ENCODE data around the gene TRIP6. TPM values are rescaled to one million over a fixed set of nuclear protein-coding genes. Genes with fewer than 3 reads are reported as not detected.

TRIP6 gene
- total RNA-seq, 4 donors from 2014 or later, result 71.9 to 94.3 (median 89.5) TPM

GRCh38 chr7:100873599-100874299, 6.6 kb downstream of the TRIP6 start:
- Histone ChIP-seq H3K4me1 (peaks cover 3 to 64% (median 24%) of the 10 kb centered on the region in 3 donors), H3K4me3 (peak overlapping the region in 1 of 2 donors; percentile 67), H3K27ac (peak overlapping the region; percentile 73 to 98 (median 92)), H3K36me3 (peaks cover 0 to 61% of the 10 kb centered on the region in 2 donors), H3K9me3 (no peaks in the 10 kb centered on the region), H3K27me3 (no peaks in the 10 kb centered on the region)
- 69% methylated on average over 2 of the region's 10 CpGs; no CpG with 5 or more reads in 1 of the 2 donors for WGBS, 2 donors (ENCODE audit: low coverage in 1 of 2)
- no peak for TF ChIP-seq POLR2A (IDR thresholded peaks at IDR 0.05)
- no peak for TF ChIP-seq POLR2AphosphoS5 (IDR thresholded peaks at IDR 0.05)
- ATAC-seq, result no peak

GRCh38 chr7:100874300-100874576, 7.1 kb downstream of the TRIP6 start:
- no peak for TF ChIP-seq EP300 (IDR thresholded peaks at IDR 0.05)
- TF ChIP-seq CTCF (IDR thresholded peaks at IDR 0.05), result no peak
- no peak for TF ChIP-seq POLR2A (IDR thresholded peaks at IDR 0.05)
- TF ChIP-seq POLR2AphosphoS5 (IDR thresholded peaks at IDR 0.05), result no peak
- 51% methylated on average over 4 of the region's 8 CpGs; no CpG with 5 or more reads in 1 of the 2 donors for WGBS, 2 donors (ENCODE audit: low coverage in 1 of 2)
- ATAC-seq, result no peak
- Histone ChIP-seq H3K27me3 (no peaks in the 10 kb centered on the region), H3K27ac (peak overlapping the region; percentile 73 to 98 (median 92)), H3K9me3 (no peaks in the 10 kb centered on the region), H3K36me3 (peaks cover 0 to 60% of the 10 kb centered on the region in 2 donors), H3K4me1 (peaks cover 3 to 64% (median 19%) of the 10 kb centered on the region in 3 donors), H3K4me3 (peak overlapping the region; percentile 67 to 79)

- TF ChIP-seq POLR2AphosphoS5 (IDR thresholded peaks at IDR 0.05), result peak; percentile 99
- peak; percentile 93 to 96 for TF ChIP-seq POLR2A (IDR thresholded peaks at IDR 0.05)
- TF ChIP-seq EP300 (IDR thresholded peaks at IDR 0.05), result no peak
- TF ChIP-seq CTCF (IDR thresholded peaks at IDR 0.05), result peak in 3 of 4 experiments; percentile 37 to 82 (median 79)
- ATAC-seq, result peak; percentile 97
- H3K27ac ChIP-seq, result peak within 1 kb of the TSS; percentile 80 to 98 (median 92)
- no peaks in the 10 kb centered on the region for H3K27me3 ChIP-seq
- 0 to 11% methylated on average over 1 to 5 of the region's 79 CpGs for WGBS, 2 donors (ENCODE audit: low coverage in 1 of 2)
- H3K4me1 ChIP-seq, result peaks cover 3 to 64% (median 18%) of the 10 kb centered on the region in 3 donors
- H3K9me3 ChIP-seq, result no peaks in the 10 kb centered on the region
- peak within 1 kb of the TSS; percentile 67 to 79 for H3K4me3 ChIP-seq
- H3K36me3 ChIP-seq, result peaks cover 0 to 64% of the 10 kb centered on the region in 2 donors
Observed at GRCh38 chr7:100874577-100875355, 7.6 kb downstream of the TRIP6 start, which contains the start of gene SRRT. TSS of gene SRRT (plus strand) at chr7:100875103. CDS start at chr7:100875591, 488 bp downstream.

- Histone ChIP-seq H3K4me3 (peak overlapping the region; percentile 67 to 79), H3K27me3 (no peaks in the 10 kb centered on the region), H3K9me3 (no peaks in the 10 kb centered on the region), H3K4me1 (peaks cover 3 to 64% (median 18%) of the 10 kb centered on the region in 3 donors), H3K27ac (peak overlapping the region; percentile 80 to 98 (median 92)), H3K36me3 (peaks cover 0 to 65% of the 10 kb centered on the region in 2 donors)
- 0 to 1% methylated on average over 11 to 20 of the region's 39 CpGs for WGBS, 2 donors (ENCODE audit: low coverage in 1 of 2)
- peak; percentile 35 for ATAC-seq
- TF ChIP-seq EP300 (IDR thresholded peaks at IDR 0.05) (no peak), CTCF (IDR thresholded peaks at IDR 0.05) (no peak), POLR2AphosphoS5 (IDR thresholded peaks at IDR 0.05) (no peak), POLR2A (IDR thresholded peaks at IDR 0.05) (no peak)
Observed at GRCh38 chr7:100875356-100875751, 8.2 kb downstream of the TRIP6 start.

- WGBS, 2 donors (ENCODE audit: low coverage in 1 of 2), result 64 to 77% methylated on average over 2 to 7 of the region's 7 CpGs
- TF ChIP-seq POLR2A (IDR thresholded peaks at IDR 0.05) (no peak), CTCF (IDR thresholded peaks at IDR 0.05) (no peak), POLR2AphosphoS5 (IDR thresholded peaks at IDR 0.05) (no peak), EP300 (IDR thresholded peaks at IDR 0.05) (no peak)
- Histone ChIP-seq H3K4me1 (peaks cover 3 to 71% (median 18%) of the 10 kb centered on the region in 3 donors), H3K9me3 (no peaks in the 10 kb centered on the region), H3K27ac (no peak overlapping the region), H3K27me3 (no peaks in the 10 kb centered on the region), H3K36me3 (peaks cover 0 to 65% of the 10 kb centered on the region in 2 donors), H3K4me3 (no peak overlapping the region)
- no peak for ATAC-seq
Observed at GRCh38 chr7:100878013-100878412, 10.8 kb downstream of the TRIP6 start.
